BJ (cell line): ENCODE results near the gene TTLL10. TPM values are rescaled to one million over a fixed set of nuclear protein-coding genes. Genes with fewer than 3 reads are reported as not detected.

Experiments
- CTCF ChIA-PET: fragments of 350-600 bp; formaldehyde crosslinking; extraction: SDS; loops from one replicate; lab custom pipeline; 2021; ENCODE audit warnings: antibody characterized with exemption, inconsistent platforms; lab: Yijun Ruan, JAX
- POLR2A ChIA-PET: fragments of 300-600 bp; sonication (Branson Sonifier 250); formaldehyde crosslinking; extraction: SDS; loops from one replicate; lab custom pipeline; 2021; ENCODE audit warnings: antibody characterized with exemption; lab: Charles Lee
- DNase-seq: peaks from one replicate; pipeline ENCODE4 v3.0.0-alpha.2; 2011; ENCODE audit warnings: low read depth
- H3K27me3 ChIP-seq: 2 replicates; pipeline ENCODE4 v1.6.0; 2011; ENCODE audit warnings: low read length; ENCODE audit not compliant: control insufficient read depth, insufficient read depth
- H3K36me3 ChIP-seq: 2 replicates; pipeline ENCODE4 v1.5.1; 2011; ENCODE audit warnings: low read length; ENCODE audit not compliant: control insufficient read depth, insufficient read depth
- H3K4me3 ChIP-seq: 2 replicates; pipeline ENCODE4 v1.5.1; 2011; ENCODE audit warnings: low read depth, mild to moderate bottlenecking, control low read depth, low read length
- CTCF ChIP-seq: IDR thresholded peaks from 2 replicates; pipeline ENCODE4 v1.5.1; 2011; ENCODE audit warnings: low read depth, mild to moderate bottlenecking, control low read depth, inconsistent platforms, low read length, moderate library complexity; ENCODE audit not compliant: insufficient read depth
- polyA plus RNA-seq: library from polyadenylated mRNA; depleted of rRNA; stranded (reverse); fragments of >200 nt; gene quantifications from 2 replicates; pipeline ENCODE4 v1.2.3, GENCODE V29; 2011

Gene TTLL10
- polyA plus RNA-seq, 1 experiment, result not detected

- ChIA-PET POLR2A (no interaction called here), CTCF (interaction anchor here (0.6 kb wide), 1 partner anchor 12 kb away, joined by 3 read pairs; no protein-coding TSS in a partner anchor)
- Histone ChIP-seq H3K4me3 (no peak overlapping the region), H3K36me3 (no peaks in the 10 kb centered on the region), H3K27me3 (peaks cover 1% of the 10 kb centered on the region; the same call in 1 of the 2 replicates)
- TF ChIP-seq CTCF, result no peak
- DNase-seq, result no peak
These were observed 27.7 kb upstream of the TTLL10 start for GRCh38 chr1:1146026-1146425.

GRCh38 chr1:1146596-1146995 is 27.1 kb upstream of the TTLL10 start:
- POLR2A ChIA-PET, result no interaction called here
- CTCF ChIA-PET, result no interaction called here
- H3K36me3 ChIP-seq, result no peaks in the 10 kb centered on the region
- TF ChIP-seq CTCF, result no peak
- no peak overlapping the region for H3K4me3 ChIP-seq
- no peak for DNase-seq
- H3K27me3 ChIP-seq, result peaks cover 1% of the 10 kb centered on the region; the same call in 1 of the 2 replicates

GRCh38 chr1:1148061-1148460 is 25.6 kb upstream of the TTLL10 start:
- Histone ChIP-seq H3K27me3 (no peaks in the 10 kb centered on the region), H3K4me3 (no peak overlapping the region), H3K36me3 (no peaks in the 10 kb centered on the region)
- CTCF ChIA-PET, result interaction anchor here (1.2 kb wide), 1 partner anchor 25 kb away, joined by 4 read pairs; no protein-coding TSS in a partner anchor
- POLR2A ChIA-PET, result no interaction called here
- DNase-seq, result no peak
- no peak for TF ChIP-seq CTCF

GRCh38 chr1:1148569-1148968 is 25.1 kb upstream of the TTLL10 start:
- Histone ChIP-seq H3K4me3 (no peak overlapping the region), H3K27me3 (no peaks in the 10 kb centered on the region), H3K36me3 (no peaks in the 10 kb centered on the region)
- POLR2A ChIA-PET, result no interaction called here
- no peak for DNase-seq
- no peak for TF ChIP-seq CTCF
- CTCF ChIA-PET, result interaction anchor here (1.2 kb wide), 1 partner anchor 26 kb away, joined by 4 read pairs; no protein-coding TSS in a partner anchor

GRCh38 chr1:1149416-1149815 is 24.3 kb upstream of the TTLL10 start:
- POLR2A ChIA-PET, result interaction anchor here (0.6 kb wide), 1 partner anchor 8 kb away, joined by 3 read pairs; no protein-coding TSS in a partner anchor

More at GRCh38 chr1:1149416-1149815, 24.3 kb upstream of the TTLL10 start:
- Histone ChIP-seq H3K36me3 (no peaks in the 10 kb centered on the region), H3K27me3 (no peaks in the 10 kb centered on the region), H3K4me3 (no peak overlapping the region)
- CTCF ChIA-PET, result no interaction called here
- no peak for DNase-seq
- TF ChIP-seq CTCF, result no peak
